AG04450 (cell line): ENCODE measurements around the gene KIF3A. TPM values are rescaled to one million over a fixed set of nuclear protein-coding genes. Genes with fewer than 3 reads are reported as not detected.

Source experiments
- CTCF ChIA-PET: fragments of 300-600, 350-600 bp; formaldehyde crosslinking; extraction: SDS; loops from one replicate; lab custom pipeline; 2022; ENCODE audit warnings: antibody characterized with exemption, inconsistent platforms; lab: Charles Lee
- POLR2A ChIA-PET: fragments of 350-600 bp; formaldehyde crosslinking; extraction: SDS; loops from one replicate; lab custom pipeline; 2021; ENCODE audit warnings: antibody characterized with exemption, inconsistent platforms; lab: Yijun Ruan, JAX
- DNase-seq: peaks from one replicate; pipeline ENCODE4 v3.0.0-alpha.2; 2011; ENCODE audit warnings: low read depth, low spot score
- H3K27ac ChIP-seq: one replicate; pipeline ENCODE4 v1.5.1; 2012; ENCODE audit warnings: low read depth, low read length, control low read depth
- H3K27me3 ChIP-seq: one replicate; pipeline ENCODE4 v1.6.0; 2012; ENCODE audit warnings: low read length; ENCODE audit not compliant: control insufficient read depth, insufficient read depth
- H3K4me3 ChIP-seq: 2 replicates; pipeline ENCODE4 v1.5.1; 2011; ENCODE audit warnings: mild to moderate bottlenecking, low read depth, low read length, control low read depth
- H3K9me3 ChIP-seq: 2 replicates; pipeline ENCODE4 v1.5.1; 2012; ENCODE audit warnings: low read length; ENCODE audit not compliant: control insufficient read depth, insufficient read depth
- polyA plus RNA-seq: library from polyadenylated mRNA; depleted of rRNA; stranded (reverse); fragments of >200 nt; gene quantifications from 2 replicates; pipeline ENCODE4 v1.2.3, GENCODE V29; 2011
- TF ChIP-seq, protein P1 (sequence below): IDR thresholded peaks from 2 replicates; pipeline ENCODE4 v1.5.1; 2011; ENCODE audit warnings: low read depth, low read length, control low read depth, inconsistent platforms

Gene KIF3A
- polyA plus RNA-seq, 1 experiment, result 8.9 TPM

DNA sequence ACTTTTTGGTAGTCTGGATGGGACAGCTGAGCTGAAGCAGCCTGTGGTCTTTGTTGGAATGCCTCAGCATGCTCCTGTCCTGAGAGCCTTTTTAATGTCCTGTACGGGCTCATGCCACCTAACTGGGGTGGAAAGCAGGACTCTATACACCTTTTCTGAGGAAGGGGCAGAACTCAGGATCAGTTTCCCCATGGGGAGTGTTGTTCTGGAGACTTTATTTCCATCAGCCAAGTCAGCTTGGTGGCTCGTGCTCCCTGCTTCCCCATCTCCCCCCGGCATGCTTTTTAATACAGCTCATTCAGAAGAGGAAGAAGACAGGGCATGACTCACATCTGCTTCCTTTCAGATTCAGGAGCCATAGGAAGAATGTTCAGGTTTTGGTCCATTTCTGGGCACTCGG lies 44.8 kb upstream of the KIF3A start:
- CTCF ChIA-PET, result interaction anchor here (0.5 to 1.5 kb wide), 3 partner anchors 11 to 39 kb away, joined by 3 to 6 read pairs (median 3); no protein-coding TSS in a partner anchor
- no peak overlapping the region for H3K4me3 ChIP-seq
- no peak for DNase-seq
- POLR2A ChIA-PET, result no interaction called here
- TF ChIP-seq, protein P1, sequence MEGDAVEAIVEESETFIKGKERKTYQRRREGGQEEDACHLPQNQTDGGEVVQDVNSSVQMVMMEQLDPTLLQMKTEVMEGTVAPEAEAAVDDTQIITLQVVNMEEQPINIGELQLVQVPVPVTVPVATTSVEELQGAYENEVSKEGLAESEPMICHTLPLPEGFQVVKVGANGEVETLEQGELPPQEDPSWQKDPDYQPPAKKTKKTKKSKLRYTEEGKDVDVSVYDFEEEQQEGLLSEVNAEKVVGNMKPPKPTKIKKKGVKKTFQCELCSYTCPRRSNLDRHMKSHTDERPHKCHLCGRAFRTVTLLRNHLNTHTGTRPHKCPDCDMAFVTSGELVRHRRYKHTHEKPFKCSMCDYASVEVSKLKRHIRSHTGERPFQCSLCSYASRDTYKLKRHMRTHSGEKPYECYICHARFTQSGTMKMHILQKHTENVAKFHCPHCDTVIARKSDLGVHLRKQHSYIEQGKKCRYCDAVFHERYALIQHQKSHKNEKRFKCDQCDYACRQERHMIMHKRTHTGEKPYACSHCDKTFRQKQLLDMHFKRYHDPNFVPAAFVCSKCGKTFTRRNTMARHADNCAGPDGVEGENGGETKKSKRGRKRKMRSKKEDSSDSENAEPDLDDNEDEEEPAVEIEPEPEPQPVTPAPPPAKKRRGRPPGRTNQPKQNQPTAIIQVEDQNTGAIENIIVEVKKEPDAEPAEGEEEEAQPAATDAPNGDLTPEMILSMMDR, result no peak
- no peak overlapping the region for H3K27ac ChIP-seq
- no peaks in the 10 kb centered on the region for H3K27me3 ChIP-seq
- H3K9me3 ChIP-seq, result no peaks in the 10 kb centered on the region

- Histone ChIP-seq H3K27me3 (no peaks in the 10 kb centered on the region), H3K4me3 (no peak overlapping the region), H3K9me3 (no peaks in the 10 kb centered on the region), H3K27ac (no peak overlapping the region)
- DNase-seq, result no peak
- ChIA-PET POLR2A (no interaction called here), CTCF (interaction anchor here (1.5 kb wide), 1 partner anchor 12 kb away, joined by 3 read pairs; no protein-coding TSS in a partner anchor)
- TF ChIP-seq, protein P1, result no peak
Measured at GRCh38 chr5:132781029-132781428, 43.7 kb upstream of the KIF3A start.

DNA sequence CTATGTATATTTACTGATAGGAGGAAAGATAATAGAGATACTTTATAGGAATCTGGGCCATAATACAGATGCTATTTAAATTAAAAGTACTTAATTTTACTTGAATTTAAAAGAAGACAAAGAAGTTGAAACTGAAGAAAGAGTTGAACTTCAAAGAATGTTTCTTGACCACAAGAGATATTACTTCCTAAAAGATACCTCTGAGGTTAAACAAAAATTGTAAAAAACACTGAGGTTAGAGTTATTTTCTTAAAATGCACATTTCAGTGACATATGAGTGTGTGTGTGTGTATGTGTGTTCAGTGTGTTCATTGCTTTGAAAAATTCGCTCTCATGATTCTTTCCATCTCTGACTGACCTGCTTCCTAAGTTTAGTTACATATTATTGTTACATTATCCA lies 43.2 kb upstream of the KIF3A start:
- TF ChIP-seq, protein P1, result no peak
- no peak for DNase-seq
- ChIA-PET CTCF (interaction anchor here (1.5 kb wide), 1 partner anchor 12 kb away, joined by 3 read pairs; no protein-coding TSS in a partner anchor), POLR2A (no interaction called here)
- H3K27ac ChIP-seq, result no peak overlapping the region
- H3K27me3 ChIP-seq, result no peaks in the 10 kb centered on the region
- no peaks in the 10 kb centered on the region for H3K9me3 ChIP-seq
- H3K4me3 ChIP-seq, result no peak overlapping the region

DNA sequence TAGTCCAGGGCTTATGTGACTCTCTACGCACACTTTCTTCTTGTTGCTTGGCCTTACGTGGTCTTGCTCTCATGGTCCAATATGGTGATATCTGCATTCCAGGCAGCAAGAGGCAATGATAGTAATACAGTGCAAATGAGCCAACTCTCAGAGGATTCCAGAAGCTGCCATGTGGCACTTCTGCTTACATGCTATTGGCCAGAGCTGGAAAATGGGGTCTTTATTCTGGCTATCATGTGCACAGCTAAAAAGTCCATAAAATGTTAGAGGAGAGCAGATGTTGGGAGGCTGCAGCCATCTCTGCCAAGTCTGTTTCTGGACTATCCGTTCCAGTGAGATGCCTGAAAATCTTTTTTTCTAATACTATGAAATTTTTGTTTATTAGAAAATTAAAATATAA lies 42.6 kb upstream of the KIF3A start:
- CTCF ChIA-PET, result no interaction called here
- no peak for DNase-seq
- no peak overlapping the region for H3K27ac ChIP-seq
- no peaks in the 10 kb centered on the region for H3K27me3 ChIP-seq
- H3K4me3 ChIP-seq, result no peak overlapping the region
- POLR2A ChIA-PET, result no interaction called here
- TF ChIP-seq, protein P1, result no peak
- no peaks in the 10 kb centered on the region for H3K9me3 ChIP-seq

DNA sequence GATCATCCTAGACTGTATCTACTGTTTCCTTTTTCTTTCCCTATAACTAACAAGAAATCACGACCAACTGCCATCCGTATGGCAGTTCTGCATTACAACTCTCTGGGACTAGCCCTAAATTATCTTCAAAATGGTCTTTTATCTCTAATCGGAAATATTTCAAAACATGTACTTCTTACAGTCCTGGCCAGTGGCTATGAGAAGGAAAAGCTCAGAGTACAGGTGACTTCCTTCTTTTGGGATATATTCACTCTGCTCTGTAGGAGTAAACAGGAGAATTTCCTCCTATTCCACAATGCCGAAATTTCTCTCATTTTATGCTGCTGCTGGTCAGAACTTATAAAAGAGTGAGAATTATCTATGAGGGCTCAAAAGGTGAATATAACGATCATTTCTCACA lies 41.5 kb upstream of the KIF3A start:
- ChIA-PET CTCF (interaction anchor here (1.9 kb wide), 1 partner anchor 41 kb away, joined by 11 read pairs; no protein-coding TSS in a partner anchor), POLR2A (no interaction called here)
- no peaks in the 10 kb centered on the region for H3K9me3 ChIP-seq
- H3K27me3 ChIP-seq, result no peaks in the 10 kb centered on the region
- H3K27ac ChIP-seq, result no peak overlapping the region
- DNase-seq, result no peak
- TF ChIP-seq, protein P1, result no peak
- no peak overlapping the region for H3K4me3 ChIP-seq
